ENCODE results near the gene DYNC2I2.
"Not testable (repeated sequence)": the region's sequence is repeated elsewhere in the genome, so short reads cannot be mapped to it uniquely, and the experiment has no call there.

DYNC2I2 gene

GRCh38 chr9:128656416-128657343 is at the start of gene DYNC2I2:
DYNC2I2 (minus strand) TSS chr9:128656847; CDS start chr9:128656726, 121 bp downstream.
- peak; percentile 95 for DNase-seq (ENCODE audit: low read depth)

GRCh38 chr9:128706045-128706444 is 49.4 kb upstream of the DYNC2I2 start:
- no peak for DNase-seq (ENCODE audit: low read depth)

GRCh38 chr9:128705051-128705965 is 48.7 kb upstream of the DYNC2I2 start:
- DNase-seq (ENCODE audit: low read depth), result no peak

- DNase-seq (ENCODE audit: low read depth), result no peak
Measured at GRCh38 chr9:128704356-128704670, 47.7 kb upstream of the DYNC2I2 start.

- DNase-seq (ENCODE audit: low read depth), result no peak
Measured at GRCh38 chr9:128703616-128704355, 47.1 kb upstream of the DYNC2I2 start.

- no peak for DNase-seq (ENCODE audit: low read depth)
Measured at GRCh38 chr9:128702949-128703615, 46.4 kb upstream of the DYNC2I2 start.

- peak; percentile 72 for DNase-seq (ENCODE audit: low read depth)
Measured at GRCh38 chr9:128702445-128702948, 45.9 kb upstream of the DYNC2I2 start, which contains the start of gene PKN3. PKN3 (plus strand) TSS chr9:128702503; CDS start chr9:128702916, 413 bp downstream.

- no peak for DNase-seq (ENCODE audit: low read depth)
Measured at GRCh38 chr9:128701227-128701854, 44.7 kb upstream of the DYNC2I2 start.

- DNase-seq (ENCODE audit: low read depth), result not testable (repeated sequence)
Measured at GRCh38 chr9:128699096-128699795, 42.6 kb upstream of the DYNC2I2 start.

GRCh38 chr9:128696923-128697707 is 40.5 kb upstream of the DYNC2I2 start:
- DNase-seq (ENCODE audit: low read depth), result no peak

- DNase-seq (ENCODE audit: low read depth), result no peak
Measured at GRCh38 chr9:128694344-128694743, 37.7 kb upstream of the DYNC2I2 start.

GRCh38 chr9:128693738-128694137 is 37.1 kb upstream of the DYNC2I2 start:
- not testable (repeated sequence) for DNase-seq (ENCODE audit: low read depth)

GRCh38 chr9:128690684-128691034 is 34.0 kb upstream of the DYNC2I2 start:
- DNase-seq (ENCODE audit: low read depth), result no peak

GRCh38 chr9:128689820-128690683 is 33.4 kb upstream of the DYNC2I2 start:
- DNase-seq (ENCODE audit: low read depth), result peak; percentile 53

- no peak for DNase-seq (ENCODE audit: low read depth)
Measured at GRCh38 chr9:128689293-128689774, 32.7 kb upstream of the DYNC2I2 start.

- peak; percentile 90 for DNase-seq (ENCODE audit: low read depth)
Measured at GRCh38 chr9:128688501-128689292, 32.0 kb upstream of the DYNC2I2 start, which contains the start of gene SET. SET (plus strand) TSS chr9:128689222; CDS start chr9:128689583, 361 bp downstream.

GRCh38 chr9:128687453-128687852 is 30.8 kb upstream of the DYNC2I2 start:
- no peak for DNase-seq (ENCODE audit: low read depth)

Data from stimulated activated CD4-positive, alpha-beta T cell treated with anti-CD3 and anti-CD28 coated beads, Interleukin-2, amount 100 ng/mL, for 4 hours (primary cell).